Measurements from ENCODE around the gene NBEAL1. TPM values are rescaled to one million over a fixed set of nuclear protein-coding genes. Genes with fewer than 3 reads are reported as not detected.
"Not testable (repeated sequence)": the region's sequence is repeated elsewhere in the genome, so short reads cannot be mapped to it uniquely, and the experiment has no call there.

The NBEAL1 gene
- 30.5 and 30.9 TPM in 2 replicates for total RNA-seq
- long read RNA-seq, partial matches to known transcripts = 8 of 12 reads
- long read RNA-seq, other reads (novel, unspliced or antisense) = 4 of 12 reads

DNA sequence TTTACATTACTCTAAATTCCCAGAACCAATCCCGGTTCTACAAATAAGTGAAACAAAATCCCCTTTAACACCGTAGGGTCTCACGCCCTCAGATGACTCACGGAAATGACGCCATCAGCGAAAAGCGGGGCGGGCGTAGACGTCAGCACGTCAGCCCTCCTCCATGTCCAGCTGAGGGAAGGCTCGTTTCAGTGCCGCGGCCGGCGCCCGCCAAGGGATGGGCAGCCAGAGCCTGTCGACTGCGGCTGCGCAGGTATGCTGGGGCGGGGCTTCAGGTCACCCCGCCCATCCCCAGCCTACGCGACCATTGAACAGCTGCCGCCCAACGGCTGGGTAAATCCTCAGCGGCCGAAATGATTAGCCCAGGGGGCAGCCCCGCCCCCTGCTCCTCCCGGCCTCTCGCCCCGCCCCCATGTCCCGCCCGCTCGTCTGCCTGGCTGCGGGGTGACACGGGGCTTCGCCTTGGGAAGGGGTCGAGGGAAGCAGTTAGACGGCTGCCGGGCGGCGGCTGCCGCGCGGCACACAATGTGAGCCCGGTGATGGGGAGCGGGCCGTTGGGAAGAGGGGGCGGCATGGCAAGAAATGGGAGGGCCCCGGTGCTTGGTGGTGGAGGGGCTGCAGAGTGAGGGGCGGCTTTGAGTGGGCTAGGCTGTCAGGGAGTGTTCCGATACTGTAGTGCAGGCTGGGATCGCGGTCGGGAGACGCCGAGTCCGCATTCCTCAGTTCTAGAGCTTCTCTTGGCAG is at the start of gene NBEAL1:
TSS of gene NBEAL1 (plus strand) at position 420 of the 744 bp plus-strand sequence. CDS start 1,510 bp downstream, outside the sequence.
- TF ChIP-seq, protein P1, sequence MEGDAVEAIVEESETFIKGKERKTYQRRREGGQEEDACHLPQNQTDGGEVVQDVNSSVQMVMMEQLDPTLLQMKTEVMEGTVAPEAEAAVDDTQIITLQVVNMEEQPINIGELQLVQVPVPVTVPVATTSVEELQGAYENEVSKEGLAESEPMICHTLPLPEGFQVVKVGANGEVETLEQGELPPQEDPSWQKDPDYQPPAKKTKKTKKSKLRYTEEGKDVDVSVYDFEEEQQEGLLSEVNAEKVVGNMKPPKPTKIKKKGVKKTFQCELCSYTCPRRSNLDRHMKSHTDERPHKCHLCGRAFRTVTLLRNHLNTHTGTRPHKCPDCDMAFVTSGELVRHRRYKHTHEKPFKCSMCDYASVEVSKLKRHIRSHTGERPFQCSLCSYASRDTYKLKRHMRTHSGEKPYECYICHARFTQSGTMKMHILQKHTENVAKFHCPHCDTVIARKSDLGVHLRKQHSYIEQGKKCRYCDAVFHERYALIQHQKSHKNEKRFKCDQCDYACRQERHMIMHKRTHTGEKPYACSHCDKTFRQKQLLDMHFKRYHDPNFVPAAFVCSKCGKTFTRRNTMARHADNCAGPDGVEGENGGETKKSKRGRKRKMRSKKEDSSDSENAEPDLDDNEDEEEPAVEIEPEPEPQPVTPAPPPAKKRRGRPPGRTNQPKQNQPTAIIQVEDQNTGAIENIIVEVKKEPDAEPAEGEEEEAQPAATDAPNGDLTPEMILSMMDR (IDR thresholded peaks at IDR 0.05; ENCODE audit: unreplicated experiment) = no peak
- H3K36me3 Mint-ChIP-seq (ENCODE audit: insufficient read depth) = no peaks in the 10 kb centered on the region
- no peaks in the 10 kb centered on the region for H3K9me3 Mint-ChIP-seq (ENCODE audit: low read depth)
- H3K27me3 Mint-ChIP-seq = peaks cover 17% of the 10 kb centered on the region
- peak within 1 kb of the TSS; percentile 96 for H3K4me3 Mint-ChIP-seq (ENCODE audit: low read depth)
- peaks cover 32% of the 10 kb centered on the region for H3K4me1 Mint-ChIP-seq (ENCODE audit: low read depth)
- peak; percentile 98 for DNase-seq (ENCODE audit: low spot score, unreplicated experiment)
- H3K27ac Mint-ChIP-seq = peak within 1 kb of the TSS; percentile 100

DNA sequence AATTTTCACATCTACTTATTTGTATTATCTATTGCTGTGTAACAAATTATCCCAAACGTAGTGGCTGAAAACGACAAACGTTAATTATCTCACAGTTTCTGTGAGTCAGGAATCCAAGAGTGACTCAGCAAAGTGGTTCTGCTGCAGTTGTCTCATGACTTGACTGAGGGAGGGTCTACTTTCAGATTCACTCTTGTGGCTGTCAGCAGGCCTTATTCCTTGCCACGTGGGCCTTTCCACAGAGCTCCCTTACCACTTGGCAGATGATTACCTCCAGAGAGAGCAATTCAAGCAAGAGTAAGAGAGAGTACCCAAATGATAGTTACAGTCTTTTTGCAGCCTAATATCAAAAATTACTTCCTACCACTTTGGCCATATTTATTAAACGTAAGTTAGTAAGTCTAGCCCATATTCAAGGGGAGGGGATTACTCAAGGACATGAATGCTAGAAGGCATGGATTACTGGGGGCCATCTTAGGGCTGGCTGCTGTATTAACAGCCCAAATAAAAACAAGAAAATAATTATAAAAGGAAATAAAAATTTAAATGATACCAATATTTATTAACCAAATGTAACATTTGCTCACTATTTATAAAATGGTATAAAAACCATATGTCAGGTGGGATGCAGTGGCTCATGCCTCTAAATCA is 48.7 kb upstream of the NBEAL1 start:
- H3K4me3 Mint-ChIP-seq (ENCODE audit: low read depth) = no peak overlapping the region
- peak overlapping the region; percentile 88 for H3K27ac Mint-ChIP-seq
- DNase-seq (ENCODE audit: low spot score, unreplicated experiment) = no peak
- no peaks in the 10 kb centered on the region for H3K36me3 Mint-ChIP-seq (ENCODE audit: insufficient read depth)
- no peaks in the 10 kb centered on the region for H3K27me3 Mint-ChIP-seq
- TF ChIP-seq, protein P1 (IDR thresholded peaks at IDR 0.05; ENCODE audit: unreplicated experiment) = no peak
- H3K4me1 Mint-ChIP-seq (ENCODE audit: low read depth) = peaks cover 2% of the 10 kb centered on the region
- H3K9me3 Mint-ChIP-seq (ENCODE audit: low read depth) = no peaks in the 10 kb centered on the region

DNA sequence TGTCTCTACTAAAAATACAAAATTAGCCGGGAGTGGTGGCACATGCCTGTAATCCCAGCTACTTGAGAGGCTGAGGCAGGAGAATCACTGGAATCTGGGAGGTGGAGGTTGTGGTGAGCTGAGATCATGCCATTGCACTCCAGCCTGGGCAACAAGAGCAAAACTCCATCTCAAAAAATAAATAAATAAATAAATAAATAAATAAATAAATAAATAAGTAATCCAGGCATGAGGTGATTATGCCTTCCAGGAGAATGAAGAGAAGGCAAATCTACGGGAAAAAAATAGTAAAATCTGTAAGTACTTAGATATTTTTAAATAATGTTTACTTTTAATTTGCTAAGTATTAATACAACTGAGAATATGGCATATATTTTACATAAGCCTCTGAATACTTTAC is 45.3 kb upstream of the NBEAL1 start:
- not testable (repeated sequence) for DNase-seq (ENCODE audit: low spot score, unreplicated experiment); H3K9me3 Mint-ChIP-seq (ENCODE audit: low read depth); H3K4me3 Mint-ChIP-seq (ENCODE audit: low read depth); H3K36me3 Mint-ChIP-seq (ENCODE audit: insufficient read depth); H3K27me3 Mint-ChIP-seq; H3K27ac Mint-ChIP-seq; H3K4me1 Mint-ChIP-seq (ENCODE audit: low read depth)

DNA sequence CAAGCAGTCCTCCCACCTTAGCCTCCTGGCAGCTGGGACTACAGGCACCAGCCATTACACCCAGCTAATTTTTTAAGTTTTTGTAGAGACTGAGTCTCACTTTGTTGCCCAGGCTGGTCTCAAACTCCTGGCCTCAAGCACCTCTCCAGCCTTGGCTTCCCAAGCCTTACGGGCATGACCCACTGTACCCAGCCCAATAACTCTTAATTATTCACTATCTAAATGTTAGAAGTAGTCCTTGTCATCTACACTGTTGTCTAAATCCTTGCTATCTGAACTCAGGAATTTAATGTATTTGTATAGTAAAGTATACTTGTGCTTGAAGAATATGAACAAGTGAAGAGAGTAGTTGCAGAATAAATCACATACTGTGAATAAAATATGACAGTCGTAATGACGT is 37.9 kb upstream of the NBEAL1 start:
- no peak overlapping the region for H3K27ac Mint-ChIP-seq
- H3K36me3 Mint-ChIP-seq (ENCODE audit: insufficient read depth) = peaks cover 23% of the 10 kb centered on the region
- H3K4me1 Mint-ChIP-seq (ENCODE audit: low read depth) = no peaks in the 10 kb centered on the region
- H3K4me3 Mint-ChIP-seq (ENCODE audit: low read depth) = no peak overlapping the region
- H3K27me3 Mint-ChIP-seq = no peaks in the 10 kb centered on the region
- TF ChIP-seq, protein P1 (IDR thresholded peaks at IDR 0.05; ENCODE audit: unreplicated experiment) = no peak
- H3K9me3 Mint-ChIP-seq (ENCODE audit: low read depth) = peaks cover 3% of the 10 kb centered on the region
- no peak for DNase-seq (ENCODE audit: low spot score, unreplicated experiment)

DNA sequence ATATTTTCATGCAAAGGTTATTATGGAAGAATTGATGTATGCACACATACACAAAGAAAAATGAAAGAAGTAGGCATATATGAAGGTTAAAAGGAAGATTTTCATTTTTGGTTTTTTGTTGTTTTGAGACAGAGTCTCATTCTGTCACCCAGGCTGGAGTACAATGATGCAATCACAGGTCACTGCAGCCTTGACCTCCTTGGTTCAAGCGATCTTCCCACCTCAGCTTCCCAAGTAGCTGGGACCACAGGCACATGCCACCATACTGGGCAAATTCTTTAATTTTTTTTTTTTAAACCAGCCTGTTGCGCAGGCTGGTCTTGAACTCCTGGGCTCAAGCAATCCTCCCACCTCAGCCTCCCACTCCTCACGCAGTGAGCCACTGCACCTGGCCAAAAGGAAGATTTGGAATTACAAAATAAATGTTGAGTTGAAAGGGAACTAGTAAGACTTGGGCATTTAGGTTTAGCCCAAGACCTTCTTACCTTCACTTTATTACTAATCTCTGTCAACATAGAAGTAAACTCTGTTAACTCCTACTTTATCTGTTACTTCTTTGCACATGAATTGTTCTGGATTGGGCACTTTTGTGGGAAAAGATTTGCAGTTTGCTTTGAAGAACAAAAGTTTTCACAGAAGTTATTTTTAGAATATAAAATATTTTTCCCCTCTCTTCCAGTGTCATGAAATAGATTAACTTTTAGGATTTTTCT is 31.7 kb upstream of the NBEAL1 start:
- no peaks in the 10 kb centered on the region for H3K27me3 Mint-ChIP-seq
- no peak for DNase-seq (ENCODE audit: low spot score, unreplicated experiment)
- no peaks in the 10 kb centered on the region for H3K4me1 Mint-ChIP-seq (ENCODE audit: low read depth)
- H3K27ac Mint-ChIP-seq = no peak overlapping the region
- TF ChIP-seq, protein P1 (IDR thresholded peaks at IDR 0.05; ENCODE audit: unreplicated experiment) = no peak
- H3K36me3 Mint-ChIP-seq (ENCODE audit: insufficient read depth) = peaks cover 23% of the 10 kb centered on the region
- no peak overlapping the region for H3K4me3 Mint-ChIP-seq (ENCODE audit: low read depth)
- H3K9me3 Mint-ChIP-seq (ENCODE audit: low read depth) = peaks cover 3% of the 10 kb centered on the region
